Body of pancreas (tissue), 4 donors: Measurements from ENCODE around the gene GALM. TPM values are rescaled to one million over a fixed set of nuclear protein-coding genes. Genes with fewer than 3 reads are reported as not detected.
A peak's percentile ranks its signal among the peaks of the same experiment; 100 is the strongest.

ENCODE experiments used
- ATAC-seq: fragments of 150-250 bp; one replicate; pipeline ENCODE4 v1.9.1; 2016
- DNase-seq, 4 donors: peaks; one replicate each; pipeline ENCODE4 v3.0.0-alpha.2; 2019
- H3K27ac ChIP-seq, 4 donors: fragments of 200-600 bp; sonication (generic); 1 replicate in 3 of 4; 2 replicates in 1 of 4; pipeline versions ENCODE4 v1.5.1 to v1.6.1; 2016 to 2019; ENCODE audit warnings: mild to moderate bottlenecking in 1 of 4, mixed read lengths in 1 of 4, moderate library complexity in 1 of 4
- H3K27me3 ChIP-seq, 2 donors: fragments of 200-600 bp; sonication (generic); one replicate each; pipeline ENCODE4 v1.6.0; 2016; ENCODE audit warnings: mild to moderate bottlenecking in 1 of 2
- H3K36me3 ChIP-seq, 2 donors: fragments of 200-600 bp; sonication (generic); replicated peaks in 1 of 2; 2 replicates each; pipeline ENCODE4 v1.5.1; 2016; ENCODE audit warnings: low read depth in 2 of 2; ENCODE audit not compliant: insufficient read depth in 1 of 2
- H3K4me1 ChIP-seq: fragments of 200-600 bp; sonication (generic); one replicate; pipeline ENCODE4 v1.6.0; 2016
- H3K4me3 ChIP-seq, 2 donors: fragments of 200-600 bp; sonication (generic); 1 replicate in 1 of 2; 2 replicates in 1 of 2; pipeline ENCODE4 v1.5.1; 2016 to 2019
- H3K9me3 ChIP-seq, 3 donors: fragments of 200-600 bp; sonication (generic); 1 replicate in 2 of 3; 2 replicates in 1 of 3; pipeline ENCODE4 v1.5.1; 2016
- POLR2A ChIP-seq, 3 donors: fragments of 450-650 bp; IDR thresholded peaks; one replicate each; pipeline ENCODE4 v1.6.1; 2016; ENCODE audit warnings: antibody characterized with exemption in 3 of 3, mild to moderate bottlenecking in 2 of 3
- WGBS, 2 donors: methylation state at CpG; one replicate each; pipeline ENCODE4 v1.1.5; 2017; 5-methylcytosine and 5-hydroxymethylcytosine counted together
- intact Hi-C: fragments of 100-400 bp; cut with DNase I; formaldehyde crosslinking; loops from one replicate; pipeline ENCODE4 v1.15.1; 2023
- total RNA-seq, 2 donors: library from RNA; depleted of rRNA; stranded (reverse); fragments of >200 nt; gene quantifications; one replicate each; pipeline ENCODE4 v1.1.0, GENCODE V29; 2016
- TF ChIP-seq, protein P1 (sequence below), 7 experiments: fragments of 450-650 bp in 4 of 7; fragments of 200-600 bp in 3 of 7; sonication (generic) in 3 of 7; IDR thresholded peaks; one replicate each; pipeline ENCODE4 v1.5.1; 2016 to 2019; ENCODE audit warnings: antibody characterized with exemption in 7 of 7

Gene GALM
- total RNA-seq, 2 donors from 2014 or later, result 7.5 to 20.4 TPM

DNA sequence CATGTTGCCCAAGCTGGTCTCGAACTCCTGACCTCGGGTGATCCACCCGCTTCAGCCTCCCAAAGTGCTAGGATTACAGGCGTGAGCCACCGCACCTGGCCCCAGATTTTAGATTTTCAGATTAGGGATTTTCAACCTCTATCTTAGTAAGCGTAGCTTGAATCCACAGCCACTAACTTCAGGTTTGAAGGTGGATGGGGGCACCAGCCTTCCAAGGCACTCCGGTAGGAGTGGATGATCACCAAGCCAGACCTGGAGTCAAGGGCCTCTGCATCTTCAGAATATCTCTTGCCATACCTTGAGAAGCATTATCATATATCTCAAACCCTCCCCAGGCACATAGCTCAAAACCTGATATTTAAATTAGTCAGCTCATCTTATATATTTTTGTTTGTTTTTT is 17.9 kb downstream of the GALM start:
- whole genome bisulfite sequencing, 2 donors, result 94 to 96% methylated on average over 7 of the region's 7 CpGs
- no peaks in the 10 kb centered on the region for H3K27me3 ChIP-seq
- H3K27ac ChIP-seq, result no peak overlapping the region
- H3K4me1 ChIP-seq, result peaks cover 30% of the 10 kb centered on the region
- no peaks in the 10 kb centered on the region for H3K9me3 ChIP-seq
- DNase-seq (no peak), ATAC-seq (no peak)
- H3K4me3 ChIP-seq, result no peak overlapping the region
- intact Hi-C loops, result no loop called here
- H3K36me3 ChIP-seq, result peaks cover 0 to 5% of the 10 kb centered on the region in 2 donors
- TF ChIP-seq POLR2A (IDR thresholded peaks at IDR 0.05), result no peak
- TF ChIP-seq, protein P1, sequence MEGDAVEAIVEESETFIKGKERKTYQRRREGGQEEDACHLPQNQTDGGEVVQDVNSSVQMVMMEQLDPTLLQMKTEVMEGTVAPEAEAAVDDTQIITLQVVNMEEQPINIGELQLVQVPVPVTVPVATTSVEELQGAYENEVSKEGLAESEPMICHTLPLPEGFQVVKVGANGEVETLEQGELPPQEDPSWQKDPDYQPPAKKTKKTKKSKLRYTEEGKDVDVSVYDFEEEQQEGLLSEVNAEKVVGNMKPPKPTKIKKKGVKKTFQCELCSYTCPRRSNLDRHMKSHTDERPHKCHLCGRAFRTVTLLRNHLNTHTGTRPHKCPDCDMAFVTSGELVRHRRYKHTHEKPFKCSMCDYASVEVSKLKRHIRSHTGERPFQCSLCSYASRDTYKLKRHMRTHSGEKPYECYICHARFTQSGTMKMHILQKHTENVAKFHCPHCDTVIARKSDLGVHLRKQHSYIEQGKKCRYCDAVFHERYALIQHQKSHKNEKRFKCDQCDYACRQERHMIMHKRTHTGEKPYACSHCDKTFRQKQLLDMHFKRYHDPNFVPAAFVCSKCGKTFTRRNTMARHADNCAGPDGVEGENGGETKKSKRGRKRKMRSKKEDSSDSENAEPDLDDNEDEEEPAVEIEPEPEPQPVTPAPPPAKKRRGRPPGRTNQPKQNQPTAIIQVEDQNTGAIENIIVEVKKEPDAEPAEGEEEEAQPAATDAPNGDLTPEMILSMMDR (IDR thresholded peaks at IDR 0.05), result no peak

DNA sequence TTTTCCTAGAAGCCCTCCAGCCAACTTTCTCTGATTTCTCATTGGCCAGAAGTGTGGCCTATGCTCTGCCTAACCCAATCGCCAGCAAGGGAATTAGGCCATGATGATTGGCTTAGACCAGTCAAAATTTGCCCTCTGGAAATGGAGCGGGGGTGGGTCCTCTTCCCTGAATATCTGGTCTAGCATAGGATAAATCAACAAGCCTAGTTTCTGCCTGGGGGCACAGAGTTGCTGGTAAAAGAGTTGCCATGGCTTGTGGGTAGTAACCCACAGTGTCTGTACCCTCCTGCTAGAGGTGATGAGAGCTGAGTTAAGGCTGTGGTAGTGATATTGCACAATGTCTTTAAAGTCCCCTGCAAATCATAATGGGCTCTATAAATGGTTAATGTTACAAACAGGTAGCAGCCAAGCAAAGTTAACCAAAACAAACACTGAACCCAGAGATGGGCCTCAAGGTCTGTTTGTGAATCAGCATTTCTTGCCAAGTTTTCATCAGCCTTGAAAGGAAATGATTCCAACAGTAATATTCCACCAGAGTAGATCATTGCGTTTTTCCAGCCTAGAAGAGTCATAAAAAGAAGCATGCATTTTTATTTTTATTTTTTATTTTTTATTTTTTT is 19.3 kb downstream of the GALM start:
- intact Hi-C loops, result no loop called here
- Histone ChIP-seq H3K4me1 (peaks cover 41% of the 10 kb centered on the region), H3K9me3 (no peaks in the 10 kb centered on the region), H3K27ac (peak overlapping the region; percentile 19 to 70 (median 68)), H3K4me3 (no peak overlapping the region), H3K27me3 (no peaks in the 10 kb centered on the region), H3K36me3 (peaks cover 0 to 5% of the 10 kb centered on the region in 2 donors)
- 34 to 39% methylated on average over 3 of the region's 3 CpGs for WGBS, 2 donors
- peak; percentile 89 for ATAC-seq
- no peak for TF ChIP-seq POLR2A (IDR thresholded peaks at IDR 0.05)
- TF ChIP-seq, protein P1 (IDR thresholded peaks at IDR 0.05), result no peak
- peak; percentile 29 to 55 (median 36) for DNase-seq

DNA sequence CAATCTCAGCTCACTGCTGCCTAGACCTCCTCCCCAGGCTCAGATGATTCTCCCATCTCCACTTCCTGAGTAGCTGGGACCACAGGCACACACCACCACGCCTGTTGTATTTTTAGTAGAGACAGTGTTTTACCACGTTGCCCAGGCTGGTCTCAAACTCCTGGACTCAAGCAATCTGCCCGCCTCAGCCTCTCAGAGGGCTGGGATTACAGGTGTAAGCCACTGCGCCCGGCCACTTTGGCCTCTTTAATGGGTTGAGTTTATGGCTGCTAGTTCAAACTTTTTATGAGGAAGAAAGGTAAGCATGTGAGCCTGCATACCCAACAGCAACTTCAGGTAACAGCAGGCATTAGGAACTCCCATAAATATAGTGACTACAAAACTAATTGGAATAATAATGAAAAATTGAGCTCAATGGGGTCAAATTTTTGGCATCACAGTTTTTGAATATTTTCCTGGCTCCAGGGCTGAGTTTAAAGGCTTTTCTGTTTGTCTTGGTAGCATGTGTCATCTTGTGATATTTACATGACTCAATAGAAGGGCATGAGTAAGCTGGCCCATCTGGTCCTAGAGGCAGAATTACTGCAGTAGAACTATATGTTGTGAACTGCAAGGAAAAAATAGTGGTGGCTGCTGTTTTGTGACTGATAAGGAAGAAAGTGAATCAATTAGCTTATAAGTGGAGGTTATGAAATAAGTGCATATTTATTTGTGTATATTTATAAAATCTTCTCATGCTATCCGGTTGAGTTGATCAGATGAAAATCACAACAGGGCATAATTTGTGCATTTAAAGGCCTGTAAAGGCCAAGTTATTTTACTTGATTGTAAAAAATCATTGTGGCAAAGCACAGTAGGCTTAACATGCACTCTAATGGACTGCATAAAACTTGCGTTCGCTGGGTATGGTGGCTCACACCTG is 24.8 kb downstream of the GALM start:
- Histone ChIP-seq H3K27me3 (no peaks in the 10 kb centered on the region), H3K4me3 (no peak overlapping the region), H3K4me1 (peaks cover 73% of the 10 kb centered on the region), H3K9me3 (no peaks in the 10 kb centered on the region), H3K27ac (peak overlapping the region; percentile 64 to 77 (median 69)), H3K36me3 (no peaks in the 10 kb centered on the region)
- ATAC-seq, result peak; percentile 56
- intact Hi-C loops, result no loop called here
- WGBS, 2 donors, result 74 to 86% methylated on average over 8 of the region's 8 CpGs
- peak; percentile 42 to 62 (median 49) for DNase-seq
- TF ChIP-seq, protein P1 (IDR thresholded peaks at IDR 0.05), result no peak
- TF ChIP-seq POLR2A (IDR thresholded peaks at IDR 0.05), result no peak

DNA sequence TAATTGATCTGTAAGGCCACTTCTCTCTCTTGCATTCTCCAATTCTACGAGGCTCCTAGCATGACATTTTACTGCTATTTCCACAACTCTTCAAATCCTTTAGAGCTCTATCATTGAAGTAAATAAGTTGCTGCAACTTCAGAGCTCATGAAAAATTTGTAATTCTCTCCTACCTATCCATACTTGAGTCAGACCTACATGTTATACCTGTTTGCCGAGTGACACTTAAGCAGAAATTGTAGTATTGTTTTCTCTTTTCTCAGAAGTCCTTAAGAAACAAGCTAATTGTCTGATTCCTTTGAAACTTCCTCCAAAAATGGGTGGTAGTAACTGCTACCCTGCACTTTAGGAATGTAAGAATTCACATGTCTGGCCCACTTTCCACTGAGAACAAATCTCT is 26.1 kb downstream of the GALM start:
- intact Hi-C loops, result no loop called here
- TF ChIP-seq POLR2A (IDR thresholded peaks at IDR 0.05), result no peak
- TF ChIP-seq, protein P1 (IDR thresholded peaks at IDR 0.05), result no peak

More for the DNA sequence above, 26.1 kb downstream of the GALM start:
- DNase-seq, result no peak
- no peak for ATAC-seq
- no peaks in the 10 kb centered on the region for H3K36me3 ChIP-seq
- no peaks in the 10 kb centered on the region for H3K9me3 ChIP-seq
- H3K27me3 ChIP-seq, result no peaks in the 10 kb centered on the region
- peak overlapping the region in 3 of 4 donors; percentile 75 to 83 (median 79) for H3K27ac ChIP-seq
- 73 to 78% methylated on average over 2 of the region's 2 CpGs for WGBS, 2 donors
- no peak overlapping the region for H3K4me3 ChIP-seq
- H3K4me1 ChIP-seq, result peaks cover 67% of the 10 kb centered on the region
